ENCODE results near the gene MPHOSPH8. TPM values are rescaled to one million over a fixed set of nuclear protein-coding genes. Genes with fewer than 3 reads are reported as not detected.

Gene MPHOSPH8
- total RNA-seq, 4 donors from 2014 or later, result 25.8 to 62.7 (median 48.6) TPM

GRCh38 chr13:19664481-19665230 is 31.2 kb downstream of the MPHOSPH8 start:
- Histone ChIP-seq H3K27ac (no peak overlapping the region), H3K4me3 (no peak overlapping the region), H3K4me1 (no peaks in the 10 kb centered on the region), H3K36me3 (peaks cover 0 to 67% (median 27%) of the 10 kb centered on the region in 4 donors), H3K27me3 (no peaks in the 10 kb centered on the region), H3K9me3 (no peaks in the 10 kb centered on the region)
- whole genome bisulfite sequencing, 2 donors (ENCODE audit: low coverage in 1 of 2), result 86 to 88% methylated on average over 2 to 14 of the region's 14 CpGs
- intact Hi-C loops (cut with DNase I; ENCODE audit: low total_unique reads) (no loop called here), in situ Hi-C loops (cut with MboI; ENCODE audit: low pct_ligation_motif_present in 1 of 4, low pct_unique_long_range_greater_than_20kb in 1 of 4, low sequenced_read_pairs in 3 of 4) (no loop called here)
- no peak for TF ChIP-seq POLR2A (IDR thresholded peaks at IDR 0.05)
- no peak for TF ChIP-seq CTCF (IDR thresholded peaks at IDR 0.05)
- no peak for TF ChIP-seq POLR2AphosphoS5 (IDR thresholded peaks at IDR 0.05)
- no peak for TF ChIP-seq EP300 (IDR thresholded peaks at IDR 0.05; ENCODE audit: low read depth)
- DNase-seq, result no peak

- no peaks in the 10 kb centered on the region for H3K27me3 ChIP-seq
- intact Hi-C loops (cut with DNase I; ENCODE audit: low total_unique reads) (no loop called here), in situ Hi-C loops (cut with MboI; ENCODE audit: low pct_ligation_motif_present in 1 of 4, low pct_unique_long_range_greater_than_20kb in 1 of 4, low sequenced_read_pairs in 3 of 4) (no loop called here)
- TF ChIP-seq CTCF (IDR thresholded peaks at IDR 0.05) (no peak), POLR2AphosphoS5 (IDR thresholded peaks at IDR 0.05) (no peak), EP300 (IDR thresholded peaks at IDR 0.05; ENCODE audit: low read depth) (no peak), POLR2A (IDR thresholded peaks at IDR 0.05) (no peak)
- WGBS, 2 donors (ENCODE audit: low coverage in 1 of 2), result 92% methylated on average over 11 of the region's 14 CpGs; no CpG with 5 or more reads in 1 of the 2 donors
- no peak overlapping the region for H3K4me3 ChIP-seq
- H3K27ac ChIP-seq, result no peak overlapping the region
- DNase-seq, result no peak
- H3K4me1 ChIP-seq, result no peaks in the 10 kb centered on the region
- H3K9me3 ChIP-seq, result no peaks in the 10 kb centered on the region
- peaks cover 0 to 71% (median 30%) of the 10 kb centered on the region in 4 donors for H3K36me3 ChIP-seq
Measured at GRCh38 chr13:19665427-19665859, 32.0 kb downstream of the MPHOSPH8 start.

- in situ Hi-C loops (cut with MboI; ENCODE audit: low pct_ligation_motif_present in 1 of 4, low pct_unique_long_range_greater_than_20kb in 1 of 4, low sequenced_read_pairs in 3 of 4), result no loop called here
- H3K36me3 ChIP-seq, result peaks cover 0 to 70% (median 26%) of the 10 kb centered on the region in 4 donors
- H3K9me3 ChIP-seq, result no peaks in the 10 kb centered on the region
- intact Hi-C loops (cut with DNase I; ENCODE audit: low total_unique reads), result no loop called here
- no peak for TF ChIP-seq POLR2AphosphoS5 (IDR thresholded peaks at IDR 0.05)
- TF ChIP-seq POLR2A (IDR thresholded peaks at IDR 0.05), result no peak
- TF ChIP-seq EP300 (IDR thresholded peaks at IDR 0.05; ENCODE audit: low read depth), result no peak
- no peak for TF ChIP-seq CTCF (IDR thresholded peaks at IDR 0.05)
- H3K27ac ChIP-seq, result no peak overlapping the region
- no peak overlapping the region for H3K4me3 ChIP-seq
- DNase-seq, result no peak
- WGBS, 2 donors (ENCODE audit: low coverage in 1 of 2), result 89 to 94% methylated on average over 9 of the region's 9 CpGs
- H3K4me1 ChIP-seq, result no peaks in the 10 kb centered on the region
- no peaks in the 10 kb centered on the region for H3K27me3 ChIP-seq
Measured at GRCh38 chr13:19668778-19669177, 35.3 kb downstream of the MPHOSPH8 start.

GRCh38 chr13:19670147-19670546 is 36.7 kb downstream of the MPHOSPH8 start:
- Histone ChIP-seq H3K27me3 (no peaks in the 10 kb centered on the region), H3K4me1 (no peaks in the 10 kb centered on the region), H3K4me3 (no peak overlapping the region), H3K9me3 (no peaks in the 10 kb centered on the region), H3K36me3 (peaks cover 0 to 64% (median 25%) of the 10 kb centered on the region in 4 donors), H3K27ac (no peak overlapping the region)
- intact Hi-C loops (cut with DNase I; ENCODE audit: low total_unique reads), result no loop called here
- no peak for DNase-seq
- TF ChIP-seq POLR2AphosphoS5 (IDR thresholded peaks at IDR 0.05), result no peak
- no peak for TF ChIP-seq POLR2A (IDR thresholded peaks at IDR 0.05)
- 52 to 53% methylated on average over 2 to 3 of the region's 3 CpGs for WGBS, 2 donors (ENCODE audit: low coverage in 1 of 2)
- in situ Hi-C loops (cut with MboI; ENCODE audit: low pct_ligation_motif_present in 1 of 4, low pct_unique_long_range_greater_than_20kb in 1 of 4, low sequenced_read_pairs in 3 of 4), result no loop called here

Data from transverse colon (tissue), 4 donors.